Measurements from ENCODE around the gene VPS26B.

Gene VPS26B

DNA sequence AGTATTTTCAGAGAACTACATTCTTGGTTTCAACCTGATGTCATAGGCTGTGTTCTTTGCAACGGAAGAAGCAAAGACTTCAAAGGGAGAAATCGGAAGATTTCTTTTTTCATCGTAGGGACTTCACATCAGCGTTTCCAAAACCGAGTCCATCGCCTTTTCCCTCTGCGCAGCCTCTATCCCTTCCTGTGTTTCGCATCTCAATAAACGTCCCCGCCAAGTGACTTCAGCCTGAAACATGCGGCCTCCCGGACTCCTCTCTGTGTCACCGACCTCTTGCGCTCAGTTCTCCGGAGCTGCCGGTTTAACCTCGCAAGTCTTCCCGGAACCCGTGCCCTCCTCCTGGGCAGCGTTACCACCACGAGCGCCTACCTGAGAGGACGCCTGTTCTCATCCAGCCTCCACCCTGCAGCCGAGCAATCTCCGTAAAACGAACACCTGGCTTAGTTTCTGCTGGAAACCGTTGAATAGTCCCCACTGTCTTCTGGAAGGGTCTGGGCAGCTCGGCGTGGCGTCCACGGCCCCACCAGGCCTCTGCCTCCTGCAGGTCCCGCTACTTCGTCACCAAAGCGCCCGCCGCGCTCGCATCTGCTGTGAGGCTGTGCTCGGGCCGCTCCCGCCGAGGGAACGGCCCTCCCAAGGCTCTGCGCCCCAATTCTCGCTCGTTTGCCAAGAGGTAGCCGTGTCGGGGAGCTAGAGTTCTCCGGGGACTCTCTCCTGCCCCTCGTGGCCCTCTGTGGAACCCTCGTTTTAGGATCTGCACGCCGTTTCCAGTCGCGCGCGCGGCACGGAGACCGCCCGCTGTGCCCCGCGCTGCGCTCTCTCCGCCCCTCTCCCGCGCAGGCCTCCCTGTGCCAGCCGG, 51.3 kb downstream of the VPS26B start, which contains the start of gene GLB1L3:
GLB1L3 (plus strand) TSS at position 846 of the 862 bp plus-strand sequence. CDS start 362 bp downstream, outside the sequence.
- TF ChIP-seq RAD21 (IDR thresholded peaks at IDR 0.05; ENCODE audit: low read depth): no peak
- no peak for TF ChIP-seq TEAD4 (IDR thresholded peaks at IDR 0.05)
- no peak for TF ChIP-seq CEBPB (IDR thresholded peaks at IDR 0.05)
- TF ChIP-seq EGR1 (IDR thresholded peaks at IDR 0.05): no peak
- TF ChIP-seq NFIC (IDR thresholded peaks at IDR 0.05): no peak
- TF ChIP-seq, protein P1, sequence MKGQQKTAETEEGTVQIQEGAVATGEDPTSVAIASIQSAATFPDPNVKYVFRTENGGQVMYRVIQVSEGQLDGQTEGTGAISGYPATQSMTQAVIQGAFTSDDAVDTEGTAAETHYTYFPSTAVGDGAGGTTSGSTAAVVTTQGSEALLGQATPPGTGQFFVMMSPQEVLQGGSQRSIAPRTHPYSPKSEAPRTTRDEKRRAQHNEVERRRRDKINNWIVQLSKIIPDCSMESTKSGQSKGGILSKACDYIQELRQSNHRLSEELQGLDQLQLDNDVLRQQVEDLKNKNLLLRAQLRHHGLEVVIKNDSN (IDR thresholded peaks at IDR 0.05): no peak
- no peak for TF ChIP-seq EP300 (IDR thresholded peaks at IDR 0.05; ENCODE audit: borderline replicate concordance)
- TF ChIP-seq FOXM1 (IDR thresholded peaks at IDR 0.05; ENCODE audit: borderline replicate concordance, low read depth): no peak
- TF ChIP-seq ZBTB7A (IDR thresholded peaks at IDR 0.05; ENCODE audit: low read depth): no peak
- TF ChIP-seq CREB1 (IDR thresholded peaks at IDR 0.05; ENCODE audit: low read depth): no peak
- TF ChIP-seq MAX (IDR thresholded peaks at IDR 0.05): no peak
- no peak for TF ChIP-seq TCF12 (IDR thresholded peaks at IDR 0.05; ENCODE audit: low read depth)
- TF ChIP-seq YY1 (IDR thresholded peaks at IDR 0.05; ENCODE audit: low read depth): no peak
- TF ChIP-seq TAF1 (IDR thresholded peaks at IDR 0.05; ENCODE audit: low read depth): no peak
- TF ChIP-seq, protein P2, sequence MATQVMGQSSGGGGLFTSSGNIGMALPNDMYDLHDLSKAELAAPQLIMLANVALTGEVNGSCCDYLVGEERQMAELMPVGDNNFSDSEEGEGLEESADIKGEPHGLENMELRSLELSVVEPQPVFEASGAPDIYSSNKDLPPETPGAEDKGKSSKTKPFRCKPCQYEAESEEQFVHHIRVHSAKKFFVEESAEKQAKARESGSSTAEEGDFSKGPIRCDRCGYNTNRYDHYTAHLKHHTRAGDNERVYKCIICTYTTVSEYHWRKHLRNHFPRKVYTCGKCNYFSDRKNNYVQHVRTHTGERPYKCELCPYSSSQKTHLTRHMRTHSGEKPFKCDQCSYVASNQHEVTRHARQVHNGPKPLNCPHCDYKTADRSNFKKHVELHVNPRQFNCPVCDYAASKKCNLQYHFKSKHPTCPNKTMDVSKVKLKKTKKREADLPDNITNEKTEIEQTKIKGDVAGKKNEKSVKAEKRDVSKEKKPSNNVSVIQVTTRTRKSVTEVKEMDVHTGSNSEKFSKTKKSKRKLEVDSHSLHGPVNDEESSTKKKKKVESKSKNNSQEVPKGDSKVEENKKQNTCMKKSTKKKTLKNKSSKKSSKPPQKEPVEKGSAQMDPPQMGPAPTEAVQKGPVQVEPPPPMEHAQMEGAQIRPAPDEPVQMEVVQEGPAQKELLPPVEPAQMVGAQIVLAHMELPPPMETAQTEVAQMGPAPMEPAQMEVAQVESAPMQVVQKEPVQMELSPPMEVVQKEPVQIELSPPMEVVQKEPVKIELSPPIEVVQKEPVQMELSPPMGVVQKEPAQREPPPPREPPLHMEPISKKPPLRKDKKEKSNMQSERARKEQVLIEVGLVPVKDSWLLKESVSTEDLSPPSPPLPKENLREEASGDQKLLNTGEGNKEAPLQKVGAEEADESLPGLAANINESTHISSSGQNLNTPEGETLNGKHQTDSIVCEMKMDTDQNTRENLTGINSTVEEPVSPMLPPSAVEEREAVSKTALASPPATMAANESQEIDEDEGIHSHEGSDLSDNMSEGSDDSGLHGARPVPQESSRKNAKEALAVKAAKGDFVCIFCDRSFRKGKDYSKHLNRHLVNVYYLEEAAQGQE (IDR thresholded peaks at IDR 0.05; ENCODE audit: low read depth): no peak

DNA sequence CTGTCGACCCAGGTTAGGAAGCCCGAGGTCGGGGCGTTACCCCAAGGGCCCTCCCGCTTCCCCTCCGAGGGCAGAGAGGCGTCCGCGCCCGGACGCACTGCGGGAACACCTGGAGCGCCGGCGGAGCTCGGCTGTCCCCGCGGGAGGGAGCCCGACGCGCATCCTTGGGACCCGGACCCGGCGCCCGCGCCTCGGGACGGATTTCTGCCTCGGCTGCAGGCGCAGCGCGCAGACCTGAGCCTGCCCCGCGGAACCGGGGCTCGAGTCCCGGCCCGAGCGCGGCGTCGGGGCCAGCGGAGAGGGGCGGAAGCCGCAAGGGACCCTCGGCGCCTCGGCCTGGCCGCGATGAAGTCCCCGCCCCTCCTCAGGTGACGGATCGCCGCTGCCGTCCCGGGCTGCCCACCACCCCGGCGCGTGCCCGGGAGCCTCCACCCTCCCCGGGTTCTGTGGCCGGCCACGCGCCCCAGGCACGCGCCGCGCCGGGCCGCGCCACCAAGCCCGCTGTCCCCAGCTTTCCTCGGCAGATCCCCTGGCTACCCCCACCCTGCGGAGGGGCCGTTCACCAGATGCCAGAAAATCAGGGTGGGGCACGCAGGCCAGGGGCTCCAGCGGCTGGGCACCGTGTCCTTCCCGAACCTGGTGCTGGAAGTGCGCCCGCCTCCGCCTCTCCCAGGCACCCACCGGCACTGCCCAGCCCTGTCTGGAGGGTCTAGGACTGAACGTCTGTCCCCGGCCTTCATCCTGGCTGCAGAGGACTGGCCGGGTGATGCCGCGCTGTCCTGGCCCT, 52.1 kb downstream of the VPS26B start:
- TF ChIP-seq RAD21 (IDR thresholded peaks at IDR 0.05; ENCODE audit: low read depth) (no peak), NFIC (IDR thresholded peaks at IDR 0.05) (no peak), TCF12 (IDR thresholded peaks at IDR 0.05; ENCODE audit: low read depth) (no peak), ZBTB7A (IDR thresholded peaks at IDR 0.05; ENCODE audit: low read depth) (no peak), YY1 (IDR thresholded peaks at IDR 0.05; ENCODE audit: low read depth) (no peak), EP300 (IDR thresholded peaks at IDR 0.05; ENCODE audit: borderline replicate concordance) (no peak), EGR1 (IDR thresholded peaks at IDR 0.05) (no peak)

DNA sequence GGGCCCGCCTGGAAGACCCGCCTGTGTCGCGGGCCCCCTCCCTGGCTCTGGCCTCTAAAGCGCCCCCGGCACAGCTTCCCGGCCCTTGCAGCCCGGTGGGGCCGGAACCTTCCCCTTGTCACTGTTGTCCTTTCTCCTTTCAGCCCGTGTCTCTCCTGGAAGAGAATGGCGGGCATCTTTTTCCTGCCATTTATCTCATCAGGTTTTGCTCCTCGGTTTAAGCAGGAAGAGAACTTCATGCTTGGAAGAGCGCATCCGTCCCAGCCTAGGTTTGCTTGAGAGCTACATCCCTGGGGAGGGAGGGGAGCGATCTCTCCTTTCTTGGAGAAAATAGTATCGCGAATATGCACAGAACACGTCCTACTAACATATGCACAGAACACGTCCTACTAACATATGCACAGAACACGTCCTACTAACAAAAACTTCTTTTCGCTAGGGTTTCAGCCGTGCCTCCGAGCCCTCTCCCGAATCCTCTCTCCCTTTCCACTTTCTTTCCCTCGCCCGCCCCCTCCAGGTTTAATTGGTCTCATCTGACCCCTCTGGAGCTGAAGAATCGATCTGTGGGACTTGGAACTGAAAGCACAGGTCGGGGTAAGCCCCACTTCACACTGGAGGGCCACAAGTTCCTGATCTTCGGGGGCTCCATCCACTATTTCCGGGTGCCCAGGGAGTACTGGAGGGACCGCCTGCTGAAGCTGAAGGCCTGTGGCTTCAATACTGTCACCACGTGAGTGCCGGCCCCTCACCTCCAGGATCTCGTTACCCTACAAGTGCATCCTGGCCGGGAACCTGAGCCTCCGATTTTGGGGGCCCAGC, 52.9 kb downstream of the VPS26B start:
- TF ChIP-seq NFIC (IDR thresholded peaks at IDR 0.05) (no peak), ZBTB7A (IDR thresholded peaks at IDR 0.05; ENCODE audit: low read depth) (no peak), RAD21 (IDR thresholded peaks at IDR 0.05; ENCODE audit: low read depth) (no peak), MAX (IDR thresholded peaks at IDR 0.05) (no peak), TCF12 (IDR thresholded peaks at IDR 0.05; ENCODE audit: low read depth) (no peak), CEBPB (IDR thresholded peaks at IDR 0.05) (no peak), EGR1 (IDR thresholded peaks at IDR 0.05) (no peak), CREB1 (IDR thresholded peaks at IDR 0.05; ENCODE audit: low read depth) (no peak), FOXM1 (IDR thresholded peaks at IDR 0.05; ENCODE audit: borderline replicate concordance, low read depth) (no peak), TEAD4 (IDR thresholded peaks at IDR 0.05) (no peak), EP300 (IDR thresholded peaks at IDR 0.05; ENCODE audit: borderline replicate concordance) (no peak), YY1 (IDR thresholded peaks at IDR 0.05; ENCODE audit: low read depth) (no peak), TAF1 (IDR thresholded peaks at IDR 0.05; ENCODE audit: low read depth) (no peak)
- TF ChIP-seq, protein P2 (IDR thresholded peaks at IDR 0.05; ENCODE audit: low read depth): no peak
- TF ChIP-seq, protein P1 (IDR thresholded peaks at IDR 0.05): no peak

GRCh38 chr11:134278356-134278755, 53.9 kb downstream of the VPS26B start:
- TF ChIP-seq, protein P1 (IDR thresholded peaks at IDR 0.05): no peak
- no peak for TF ChIP-seq FOXM1 (IDR thresholded peaks at IDR 0.05; ENCODE audit: borderline replicate concordance, low read depth)
- TF ChIP-seq NFIC (IDR thresholded peaks at IDR 0.05): no peak
- no peak for TF ChIP-seq MAX (IDR thresholded peaks at IDR 0.05)
- TF ChIP-seq CREB1 (IDR thresholded peaks at IDR 0.05; ENCODE audit: low read depth): no peak
- no peak for TF ChIP-seq RAD21 (IDR thresholded peaks at IDR 0.05; ENCODE audit: low read depth)
- TF ChIP-seq, protein P2 (IDR thresholded peaks at IDR 0.05; ENCODE audit: low read depth): no peak
- TF ChIP-seq TAF1 (IDR thresholded peaks at IDR 0.05; ENCODE audit: low read depth): no peak
- no peak for TF ChIP-seq ZBTB7A (IDR thresholded peaks at IDR 0.05; ENCODE audit: low read depth)
- TF ChIP-seq EP300 (IDR thresholded peaks at IDR 0.05; ENCODE audit: borderline replicate concordance): no peak
- TF ChIP-seq TEAD4 (IDR thresholded peaks at IDR 0.05): no peak
- TF ChIP-seq CEBPB (IDR thresholded peaks at IDR 0.05): no peak
- TF ChIP-seq YY1 (IDR thresholded peaks at IDR 0.05; ENCODE audit: low read depth): no peak
- TF ChIP-seq TCF12 (IDR thresholded peaks at IDR 0.05; ENCODE audit: low read depth): no peak
- TF ChIP-seq EGR1 (IDR thresholded peaks at IDR 0.05): no peak

Measured in Ishikawa (cell line).